DMS79 (cell line): ENCODE data around the gene AP1S3.

Experiments used
- DNase-seq: peaks from one replicate; lab custom pipeline; 2025; lab: John Stamatoyannopoulos, UW

Gene AP1S3

GRCh38 chr2:223760838-223761502, 76.4 kb downstream of the AP1S3 start:
- DNase-seq = no peak

- no peak for DNase-seq
These were observed 77.6 kb downstream of the AP1S3 start for GRCh38 chr2:223759569-223760430.

GRCh38 chr2:223758131-223758840, 79.1 kb downstream of the AP1S3 start:
- DNase-seq = no peak

- DNase-seq = no peak
These were observed 83.4 kb downstream of the AP1S3 start for GRCh38 chr2:223753940-223754339.

- DNase-seq = no peak
These were observed 86.4 kb downstream of the AP1S3 start for GRCh38 chr2:223751012-223751411.

- DNase-seq = no peak
These were observed 89.9 kb downstream of the AP1S3 start for GRCh38 chr2:223747392-223748042.

GRCh38 chr2:223746611-223747010, 90.8 kb downstream of the AP1S3 start:
- DNase-seq = no peak

GRCh38 chr2:223744580-223744979, 92.8 kb downstream of the AP1S3 start:
- DNase-seq = no peak

- no peak for DNase-seq
These were observed 96.7 kb downstream of the AP1S3 start for GRCh38 chr2:223740679-223741078.

- DNase-seq = no peak
These were observed 100.2 kb downstream of the AP1S3 start for GRCh38 chr2:223737207-223737606.

- DNase-seq = no peak
These were observed 100.9 kb downstream of the AP1S3 start for GRCh38 chr2:223736488-223736887.

- DNase-seq = no peak
These were observed 101.6 kb downstream of the AP1S3 start for GRCh38 chr2:223735659-223736244.

GRCh38 chr2:223735035-223735640, 102.2 kb downstream of the AP1S3 start:
- no peak for DNase-seq

- no peak for DNase-seq
These were observed 103.0 kb downstream of the AP1S3 start for GRCh38 chr2:223734346-223734745.

GRCh38 chr2:223732346-223732745, 105.0 kb downstream of the AP1S3 start:
- DNase-seq = no peak

GRCh38 chr2:223731503-223731902, 105.9 kb downstream of the AP1S3 start:
- DNase-seq = no peak

GRCh38 chr2:223729781-223730180, 107.6 kb downstream of the AP1S3 start:
- DNase-seq = no peak

- no peak for DNase-seq
These were observed 109.8 kb downstream of the AP1S3 start for GRCh38 chr2:223727562-223727961.

- DNase-seq = no peak
These were observed 111.1 kb downstream of the AP1S3 start for GRCh38 chr2:223725986-223726970.

- no peak for DNase-seq
These were observed 111.9 kb downstream of the AP1S3 start for GRCh38 chr2:223725494-223725893.
